ENCODE data around the gene SERINC4. TPM values are rescaled to one million over a fixed set of nuclear protein-coding genes. Genes with fewer than 3 reads are reported as not detected.
"Not testable (repeated sequence)": the region's sequence is repeated elsewhere in the genome, so short reads cannot be mapped to it uniquely, and the experiment has no call there.

The SERINC4 gene
- total RNA-seq, 1 donor from 2014 or later, result 0.11 TPM

DNA sequence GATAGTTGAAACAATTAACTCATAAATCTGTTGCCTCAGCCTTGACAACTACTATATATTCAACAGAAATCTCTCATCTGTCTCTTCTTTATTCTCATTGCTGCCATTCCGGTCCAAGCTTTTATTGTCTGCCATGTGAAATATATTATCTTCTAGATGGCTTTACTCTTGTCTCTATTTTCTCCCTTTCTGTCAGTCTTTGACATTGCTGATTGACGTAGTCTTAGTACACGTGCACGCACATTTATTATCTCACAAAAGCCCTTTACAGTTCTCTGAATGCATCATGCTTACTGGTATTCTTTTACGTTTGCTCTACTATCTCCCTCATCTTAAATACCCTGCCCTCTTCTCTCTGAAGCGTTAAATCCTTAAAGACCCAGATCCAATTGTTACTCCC lies 48.1 kb downstream of the SERINC4 start:
- TF ChIP-seq, protein P1, sequence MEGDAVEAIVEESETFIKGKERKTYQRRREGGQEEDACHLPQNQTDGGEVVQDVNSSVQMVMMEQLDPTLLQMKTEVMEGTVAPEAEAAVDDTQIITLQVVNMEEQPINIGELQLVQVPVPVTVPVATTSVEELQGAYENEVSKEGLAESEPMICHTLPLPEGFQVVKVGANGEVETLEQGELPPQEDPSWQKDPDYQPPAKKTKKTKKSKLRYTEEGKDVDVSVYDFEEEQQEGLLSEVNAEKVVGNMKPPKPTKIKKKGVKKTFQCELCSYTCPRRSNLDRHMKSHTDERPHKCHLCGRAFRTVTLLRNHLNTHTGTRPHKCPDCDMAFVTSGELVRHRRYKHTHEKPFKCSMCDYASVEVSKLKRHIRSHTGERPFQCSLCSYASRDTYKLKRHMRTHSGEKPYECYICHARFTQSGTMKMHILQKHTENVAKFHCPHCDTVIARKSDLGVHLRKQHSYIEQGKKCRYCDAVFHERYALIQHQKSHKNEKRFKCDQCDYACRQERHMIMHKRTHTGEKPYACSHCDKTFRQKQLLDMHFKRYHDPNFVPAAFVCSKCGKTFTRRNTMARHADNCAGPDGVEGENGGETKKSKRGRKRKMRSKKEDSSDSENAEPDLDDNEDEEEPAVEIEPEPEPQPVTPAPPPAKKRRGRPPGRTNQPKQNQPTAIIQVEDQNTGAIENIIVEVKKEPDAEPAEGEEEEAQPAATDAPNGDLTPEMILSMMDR (IDR thresholded peaks at IDR 0.05), result no peak
- intact Hi-C loops (cut with micrococcal nuclease), result loop anchor here (5.0 kb wide), 1 partner anchor 260 kb away; the partner anchor contains the start of gene TP53BP1
- Mint-ChIP-seq H3K9me3 (no peaks in the 10 kb centered on the region), H3K27ac (peak overlapping the region; percentile 14), H3K4me3 (no peak overlapping the region), H3K36me3 (ENCODE audit: low read depth) (peaks cover 59% of the 10 kb centered on the region), H3K27me3 (no peaks in the 10 kb centered on the region), H3K4me1 (peaks cover 63% of the 10 kb centered on the region)
- ChIA-PET CTCF (no interaction called here), POLR2A (no interaction called here)
- DNase-seq (no peak), ATAC-seq (ENCODE audit: low read depth) (no peak)

DNA sequence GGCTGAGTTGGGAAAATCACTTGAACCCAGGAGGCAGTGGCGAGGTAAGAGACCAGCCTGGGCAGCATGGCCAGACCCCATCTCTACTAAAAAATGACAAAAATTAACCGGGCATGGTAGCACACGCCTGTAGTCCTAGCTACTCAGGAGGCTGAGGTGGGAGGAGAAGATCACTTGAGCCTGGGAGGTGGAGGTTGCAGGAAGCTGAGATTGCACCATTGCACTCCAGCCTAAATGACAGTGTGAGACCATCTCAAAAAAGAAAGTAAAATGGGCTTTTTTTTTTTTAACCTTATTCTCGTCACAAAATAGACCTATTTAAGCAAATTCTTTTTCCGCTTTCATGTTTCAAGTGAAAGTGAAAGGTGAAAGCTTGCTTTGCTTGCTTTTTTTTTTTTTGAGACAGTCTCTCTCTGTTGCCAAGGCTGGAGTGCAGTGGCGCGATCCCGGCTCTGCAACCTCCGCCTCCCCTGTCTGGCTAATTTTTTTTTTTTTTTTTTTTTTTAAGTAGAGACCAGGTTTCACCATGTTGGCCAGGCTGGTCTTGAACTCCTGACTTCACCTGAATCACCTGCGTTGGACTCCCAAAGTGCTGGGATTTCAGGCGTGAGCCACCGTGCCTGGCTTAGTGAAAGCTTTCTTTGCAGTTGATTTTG lies 50.2 kb downstream of the SERINC4 start:
- H3K36me3 Mint-ChIP-seq (ENCODE audit: low read depth), result peaks cover 46% of the 10 kb centered on the region
- ChIA-PET CTCF (interaction anchor here (0.7 to 1.0 kb wide), 3 partner anchors 20 to 308 kb away, joined by 3 to 4 read pairs (median 4); partner anchors contain the start of gene ELL3), POLR2A (interaction anchor here (0.6 to 6.1 kb wide), 11 partner anchors 9 to 546 kb away, joined by 3 to 107 read pairs (median 5); partner anchors contain the start of genes ELL3, HYPK, MFAP1 and SERINC4)
- H3K4me1 Mint-ChIP-seq, result peaks cover 70% of the 10 kb centered on the region
- H3K4me3 Mint-ChIP-seq, result peak overlapping the region; percentile 72
- no peaks in the 10 kb centered on the region for H3K9me3 Mint-ChIP-seq
- intact Hi-C loops (cut with micrococcal nuclease), result loop anchor here (1.0 to 5.0 kb wide), 4 partner anchors 26 to 258 kb away; partner anchors contain the start of genes ELL3, SERF2 and TP53BP1
- peak overlapping the region; percentile 87 for H3K27ac Mint-ChIP-seq
- peak; percentile 41 for ATAC-seq (ENCODE audit: low read depth)
- DNase-seq, result no peak
- TF ChIP-seq, protein P1 (IDR thresholded peaks at IDR 0.05), result no peak
- no peaks in the 10 kb centered on the region for H3K27me3 Mint-ChIP-seq

DNA sequence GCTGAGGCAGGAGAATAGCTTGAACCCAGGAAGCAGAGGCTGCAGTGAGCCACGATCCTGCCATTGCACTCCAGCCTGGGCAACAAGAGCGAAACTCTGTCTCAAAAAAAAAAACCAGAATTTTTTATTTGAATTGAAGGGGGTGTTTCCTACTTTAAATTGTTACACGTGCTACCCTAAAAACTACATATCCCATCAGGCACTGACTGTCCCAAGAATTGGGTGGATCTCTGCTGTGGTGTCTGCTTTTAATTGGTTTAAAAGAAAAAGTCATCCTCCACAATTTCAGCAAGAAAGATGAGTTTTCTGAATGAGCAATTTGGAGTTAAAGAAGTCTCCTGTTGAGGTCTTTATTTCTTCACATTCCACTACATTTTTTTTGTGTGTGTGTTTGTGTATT lies 51.6 kb downstream of the SERINC4 start:
- H3K4me1 Mint-ChIP-seq, result peaks cover 73% of the 10 kb centered on the region
- no peak for ATAC-seq (ENCODE audit: low read depth)
- no peaks in the 10 kb centered on the region for H3K9me3 Mint-ChIP-seq
- intact Hi-C loops (cut with micrococcal nuclease), result loop anchor here (5.0 kb wide), 2 partner anchors 44 to 236 kb away; partner anchors contain the start of gene SERF2
- no peaks in the 10 kb centered on the region for H3K27me3 Mint-ChIP-seq
- no peak for DNase-seq
- H3K36me3 Mint-ChIP-seq (ENCODE audit: low read depth), result peaks cover 35% of the 10 kb centered on the region
- TF ChIP-seq, protein P1 (IDR thresholded peaks at IDR 0.05), result no peak
- POLR2A ChIA-PET, result interaction anchor here (6.1 kb wide), 1 partner anchor 28 kb away, joined by 107 read pairs; the partner anchor contains the start of gene ELL3
- CTCF ChIA-PET, result no interaction called here
- H3K4me3 Mint-ChIP-seq, result peak overlapping the region; percentile 94
- H3K27ac Mint-ChIP-seq, result peak overlapping the region; percentile 30

DNA sequence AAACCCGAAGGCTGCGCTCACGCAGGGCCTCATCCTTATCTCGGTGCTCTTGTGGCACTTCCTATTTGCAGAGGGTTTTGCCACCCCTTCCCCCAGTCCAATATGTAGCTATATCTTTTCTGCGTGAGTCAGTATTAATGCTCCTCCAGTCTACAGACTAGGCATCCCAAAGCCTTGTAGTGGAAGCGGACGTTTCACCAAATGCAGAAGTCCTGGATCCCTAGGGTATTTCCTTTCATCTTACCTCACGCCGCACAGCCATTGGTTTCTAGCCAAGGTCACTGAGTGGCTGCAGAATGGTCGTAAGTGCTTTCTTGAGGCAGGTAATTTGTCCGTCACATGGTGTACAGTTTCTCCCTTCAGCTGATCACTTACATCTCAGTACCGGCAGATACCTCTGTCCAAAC lies 53.1 kb downstream of the SERINC4 start:
- not testable (repeated sequence) for DNase-seq, H3K9me3 Mint-ChIP-seq, H3K27me3 Mint-ChIP-seq
- H3K27ac Mint-ChIP-seq, result peak overlapping the region; percentile 97
- ChIA-PET CTCF (interaction anchor here (1.5 to 1.6 kb wide), 2 partner anchors 24 to 30 kb away, joined by 5 read pairs; partner anchors contain the start of gene ELL3), POLR2A (interaction anchor here (0.7 to 6.1 kb wide), 7 partner anchors 8 to 80 kb away, joined by 3 to 107 read pairs (median 5); partner anchors contain the start of genes ELL3, HYPK, SERF2 and SERINC4)
- ATAC-seq (ENCODE audit: low read depth), result peak; percentile 12
- H3K4me1 Mint-ChIP-seq, result peaks cover 64% of the 10 kb centered on the region
- peak overlapping the region; percentile 94 for H3K4me3 Mint-ChIP-seq
- intact Hi-C loops (cut with micrococcal nuclease), result loop anchor here (1.0 to 5.0 kb wide), 5 partner anchors 29 to 562 kb away; partner anchors contain the start of genes CCNDBP1, ELL3, MFAP1 and SERF2
- peaks cover 24% of the 10 kb centered on the region for H3K36me3 Mint-ChIP-seq (ENCODE audit: low read depth)

DNA sequence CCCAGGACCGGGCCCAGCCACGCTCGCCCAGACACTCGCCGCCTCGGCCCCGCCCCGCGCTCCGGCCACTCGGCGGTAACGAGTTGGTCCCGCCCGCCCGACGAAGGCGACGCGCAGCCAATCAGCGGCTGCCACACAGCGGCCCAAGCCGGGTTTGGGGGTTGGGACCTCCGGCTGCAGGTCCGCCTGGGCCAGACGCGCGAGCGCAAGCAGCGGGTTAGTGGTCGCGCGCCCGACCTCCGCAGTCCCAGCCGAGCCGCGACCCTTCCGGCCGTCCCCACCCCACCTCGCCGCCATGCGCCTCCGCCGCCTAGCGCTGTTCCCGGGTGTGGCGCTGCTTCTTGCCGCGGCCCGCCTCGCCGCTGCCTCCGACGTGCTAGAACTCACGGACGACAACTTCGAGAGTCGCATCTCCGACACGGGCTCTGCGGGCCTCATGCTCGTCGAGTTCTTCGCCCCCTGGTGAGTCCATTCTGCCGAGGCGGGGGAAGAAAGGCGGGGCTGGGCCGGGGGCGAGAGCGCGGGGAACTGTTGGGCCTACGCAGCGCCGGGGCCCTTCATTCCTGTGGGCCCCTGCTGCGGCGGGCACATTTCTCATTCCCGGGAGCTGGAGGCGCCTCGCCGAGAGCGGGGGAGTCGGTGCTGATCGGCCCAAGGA lies 53.6 kb downstream of the SERINC4 start, which contains the start of gene PDIA3:
PDIA3 (plus strand) TSS at position 194 of the 658 bp plus-strand sequence; CDS start at position 296, 102 bp downstream.
- peak; percentile 86 for DNase-seq
- peaks cover 58% of the 10 kb centered on the region for H3K4me1 Mint-ChIP-seq
- not testable (repeated sequence) for H3K27me3 Mint-ChIP-seq, H3K9me3 Mint-ChIP-seq
- ChIA-PET CTCF (interaction anchor here (1.5 to 1.6 kb wide), 2 partner anchors 24 to 30 kb away, joined by 5 read pairs; partner anchors contain the start of gene ELL3), POLR2A (interaction anchor here (0.5 to 6.1 kb wide), 20 partner anchors 8 to 1883 kb away, joined by 3 to 107 read pairs (median 4); partner anchors contain the start of genes ELL3, HYPK, MFAP1 and SERF2)
- peak within 1 kb of the TSS; percentile 97 for H3K27ac Mint-ChIP-seq
- intact Hi-C loops (cut with micrococcal nuclease), result loop anchor here (1.0 to 5.0 kb wide), 5 partner anchors 30 to 562 kb away; partner anchors contain the start of genes CCNDBP1, ELL3, MFAP1 and SERF2
- H3K4me3 Mint-ChIP-seq, result peak within 1 kb of the TSS; percentile 94
- ATAC-seq (ENCODE audit: low read depth), result peak; percentile 82
- H3K36me3 Mint-ChIP-seq (ENCODE audit: low read depth), result peaks cover 19% of the 10 kb centered on the region

Other genes starting within 250 kb of the SERINC4 start
- 61.7 and 71.0 TPM in 2 replicates for gene PPIP5K1, start 210.0 kb downstream of the SERINC4 start, total RNA-seq
- gene CKMT1B, start 206.2 kb downstream of the SERINC4 start, total RNA-seq, result not detected in 2 replicates
- gene STRC, start 181.4 kb downstream of the SERINC4 start, total RNA-seq, result 0.42 and 0.49 TPM in 2 replicates
- 12.9 and 13.8 TPM in 2 replicates for gene CATSPER2, start 151.4 kb downstream of the SERINC4 start, total RNA-seq
- gene CKMT1A, start 106.4 kb downstream of the SERINC4 start, total RNA-seq, result not detected in 2 replicates
- gene PDIA3, start 53.8 kb downstream of the SERINC4 start, total RNA-seq, result 179 and 194 TPM in 2 replicates
- 95.5 and 108 TPM in 2 replicates for gene ELL3, start 23.3 kb downstream of the SERINC4 start, total RNA-seq
- gene SERF2, start 7.9 kb downstream of the SERINC4 start, total RNA-seq, result 601 and 656 TPM in 2 replicates
- gene HYPK, start 379 bp upstream of the SERINC4 start, total RNA-seq, result 19.2 and 19.7 TPM in 2 replicates
- gene MFAP1, start 24.5 kb upstream of the SERINC4 start, total RNA-seq, result 26.1 and 27.9 TPM in 2 replicates
- 12.0 and 15.1 TPM in 2 replicates for gene WDR76, start 26.8 kb upstream of the SERINC4 start, total RNA-seq